A549 (cell line): Measurements from ENCODE around the gene SHOC2.

Experiments
- CBX2 ChIP-seq: fragments of 200-600 bp; sonication (generic); IDR thresholded peaks from 2 replicates; pipeline ENCODE4 v1.6.1; 2016; ENCODE audit warnings: low read depth, mild to moderate bottlenecking, borderline replicate concordance
- CBX8 ChIP-seq: fragments of 200-600 bp; sonication (generic); IDR thresholded peaks from 2 replicates; pipeline ENCODE4 v1.6.1; 2016
- CEBPB ChIP-seq, 2 experiments: fragments of >200 bp in 1 of 2; sonication (Bioruptor Twin) in 1 of 2; formaldehyde crosslinking in 1 of 2; IDR thresholded peaks; 2 replicates each; pipeline ENCODE4 v1.6.1; 2012 to 2016
- CHD4 ChIP-seq: fragments of 200-600 bp; sonication (generic); IDR thresholded peaks from 2 replicates; pipeline ENCODE4 v1.6.1; 2016; ENCODE audit warnings: antibody characterized with exemption, mild to moderate bottlenecking, borderline replicate concordance
- CTCF ChIP-seq: fragments of >200 bp; sonication (Bioruptor Twin); formaldehyde crosslinking; IDR thresholded peaks from 3 replicates; pipeline ENCODE4 v1.5.1; 2016
- ESRRA ChIP-seq: fragments of 150-350 bp; IDR thresholded peaks from 2 replicates; pipeline ENCODE4 v1.6.1; 2014; ENCODE audit warnings: mild to moderate bottlenecking, low read length, borderline replicate concordance
- HOXB13 ChIP-seq: fragments of 250-450 bp; sonication (Bioruptor Pico); IDR thresholded peaks from 2 replicates; pipeline ENCODE4 v1.5.0; 2020; ENCODE audit warnings: low read depth, mild to moderate bottlenecking, moderate library complexity
- JUN ChIP-seq, 2 experiments: fragments of >200 bp; sonication (Bioruptor Twin); formaldehyde crosslinking; IDR thresholded peaks; 2 replicates in 1 of 2; 3 replicates in 1 of 2; pipeline ENCODE4 v1.6.1; 2016 to 2017
- MAX ChIP-seq: IDR thresholded peaks from 2 replicates; pipeline ENCODE4 v1.6.1; 2012
- POLR2A ChIP-seq: IDR thresholded peaks from 2 replicates; pipeline ENCODE4 v1.6.1; 2012; ENCODE audit warnings: mild to moderate bottlenecking, low read length
- POLR2AphosphoS2 ChIP-seq: conservative IDR thresholded peaks from 2 replicates; pipeline ENCODE4 v1.6.1; 2012; ENCODE audit warnings: low read length, improper control_type of control experiment, inconsistent platforms
- RCOR1 ChIP-seq: fragments of 150-350 bp; IDR thresholded peaks from 2 replicates; pipeline ENCODE4 v1.6.1; 2014; ENCODE audit warnings: antibody characterized with exemption, low read length, low read depth
- RFX5 ChIP-seq: fragments of 450-650 bp; IDR thresholded peaks from 2 replicates; pipeline ENCODE4 v1.7.1; 2014; ENCODE audit warnings: antibody characterized with exemption, mild to moderate bottlenecking, moderate library complexity
- SMC3 ChIP-seq: fragments of >200 bp; sonication (Bioruptor Twin); formaldehyde crosslinking; IDR thresholded peaks from 3 replicates; pipeline ENCODE4 v1.6.1; 2018; ENCODE audit warnings: inconsistent platforms

- TF ChIP-seq CHD4 = no peak
- no peak for TF ChIP-seq POLR2A
- TF ChIP-seq CTCF = no peak
- TF ChIP-seq CEBPB (IDR thresholded peaks at IDR 0.05) = no peak
- TF ChIP-seq RCOR1 = no peak
- TF ChIP-seq RFX5 = no peak
- TF ChIP-seq POLR2AphosphoS2 = no peak
- no peak for TF ChIP-seq JUN (IDR thresholded peaks at IDR 0.05)
- TF ChIP-seq CBX2 = no peak
- no peak for TF ChIP-seq SMC3
- no peak for TF ChIP-seq CBX8
- TF ChIP-seq MAX = no peak
- TF ChIP-seq ESRRA = no peak
- no peak for TF ChIP-seq HOXB13 (CRISPR knock-in tag)
These were observed 52.2 kb downstream of the SHOC2 start for GRCh38 chr10:110971638-110972037.
